GM12864 (cell line): Measurements from ENCODE around the gene STXBP5.

Experiments used
- DNase-seq: peaks from one replicate; pipeline ENCODE4 v3.0.0-alpha.2; 2011; ENCODE audit warnings: low read depth
- H3K4me3 ChIP-seq: 2 replicates; pipeline ENCODE4 v1.5.1; 2011; ENCODE audit warnings: mild to moderate bottlenecking, low read depth, low read length, control low read depth
- TF ChIP-seq, protein P1 (sequence below): IDR thresholded peaks from 2 replicates; pipeline ENCODE4 v1.5.1; 2011; ENCODE audit warnings: low read depth, mild to moderate bottlenecking, moderate library complexity, low read length, control low read depth, inconsistent platforms; ENCODE audit errors: missing control alignments

The STXBP5 gene

DNA sequence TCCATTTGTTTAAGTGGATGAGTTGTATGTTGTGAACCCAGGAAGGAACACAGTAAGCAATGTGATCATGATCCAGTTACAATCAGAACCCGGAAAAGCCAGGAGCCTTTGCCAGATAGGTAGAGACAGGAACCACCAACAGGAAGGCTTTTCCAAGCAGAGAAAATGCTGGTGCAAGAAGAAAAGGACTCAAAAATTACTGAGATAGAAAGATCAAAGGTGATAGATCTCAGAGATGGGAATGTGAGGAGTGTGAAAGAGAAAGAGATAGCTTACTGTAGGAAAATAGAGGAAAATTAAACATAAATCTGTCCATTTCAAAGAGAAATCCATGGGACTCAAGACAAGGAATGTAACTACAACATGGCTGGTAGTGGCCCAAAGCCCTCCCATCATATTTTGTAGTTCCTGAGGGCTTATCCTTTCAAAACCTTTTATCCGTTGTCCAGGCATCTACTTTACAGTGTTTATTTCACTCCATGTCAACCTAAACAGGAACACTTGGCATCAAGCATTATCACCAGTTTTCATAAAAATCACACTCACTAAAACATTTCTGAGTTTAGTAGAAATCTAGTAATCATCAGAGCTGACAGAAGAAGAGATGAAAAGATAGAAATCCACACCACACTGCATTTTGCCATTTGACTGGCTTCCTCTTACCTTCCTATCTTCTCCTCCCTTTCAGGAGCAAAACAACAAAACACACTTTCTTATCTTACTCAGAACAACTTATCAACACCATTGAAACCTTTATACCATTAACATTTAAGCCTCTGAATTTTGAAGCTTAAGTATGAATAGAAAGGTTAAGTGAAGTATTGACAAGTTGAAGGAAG, 44.5 kb upstream of the STXBP5 start:
- TF ChIP-seq, protein P1, sequence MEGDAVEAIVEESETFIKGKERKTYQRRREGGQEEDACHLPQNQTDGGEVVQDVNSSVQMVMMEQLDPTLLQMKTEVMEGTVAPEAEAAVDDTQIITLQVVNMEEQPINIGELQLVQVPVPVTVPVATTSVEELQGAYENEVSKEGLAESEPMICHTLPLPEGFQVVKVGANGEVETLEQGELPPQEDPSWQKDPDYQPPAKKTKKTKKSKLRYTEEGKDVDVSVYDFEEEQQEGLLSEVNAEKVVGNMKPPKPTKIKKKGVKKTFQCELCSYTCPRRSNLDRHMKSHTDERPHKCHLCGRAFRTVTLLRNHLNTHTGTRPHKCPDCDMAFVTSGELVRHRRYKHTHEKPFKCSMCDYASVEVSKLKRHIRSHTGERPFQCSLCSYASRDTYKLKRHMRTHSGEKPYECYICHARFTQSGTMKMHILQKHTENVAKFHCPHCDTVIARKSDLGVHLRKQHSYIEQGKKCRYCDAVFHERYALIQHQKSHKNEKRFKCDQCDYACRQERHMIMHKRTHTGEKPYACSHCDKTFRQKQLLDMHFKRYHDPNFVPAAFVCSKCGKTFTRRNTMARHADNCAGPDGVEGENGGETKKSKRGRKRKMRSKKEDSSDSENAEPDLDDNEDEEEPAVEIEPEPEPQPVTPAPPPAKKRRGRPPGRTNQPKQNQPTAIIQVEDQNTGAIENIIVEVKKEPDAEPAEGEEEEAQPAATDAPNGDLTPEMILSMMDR: no peak
- DNase-seq: no peak
- H3K4me3 ChIP-seq: no peak overlapping the region

DNA sequence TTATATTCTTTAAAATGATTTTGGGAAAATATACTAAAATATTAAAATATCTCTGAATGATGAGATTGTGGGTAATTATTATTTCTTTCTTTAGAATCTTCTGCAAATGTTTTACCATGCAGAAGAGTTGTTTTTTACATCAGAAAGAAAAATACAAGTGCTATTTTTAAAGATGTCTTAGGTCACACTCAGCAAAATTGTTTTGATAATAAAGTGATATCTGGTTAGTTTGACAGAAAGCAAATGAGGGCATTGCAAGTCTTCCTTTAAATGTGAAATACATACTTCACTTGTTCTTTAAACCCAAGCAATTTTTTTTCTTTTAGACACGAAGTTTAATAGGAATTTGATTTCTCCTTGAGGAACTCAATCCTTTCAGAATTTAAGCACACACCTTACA, 43.6 kb upstream of the STXBP5 start:
- H3K4me3 ChIP-seq: no peak overlapping the region
- no peak for DNase-seq
- TF ChIP-seq, protein P1: no peak

DNA sequence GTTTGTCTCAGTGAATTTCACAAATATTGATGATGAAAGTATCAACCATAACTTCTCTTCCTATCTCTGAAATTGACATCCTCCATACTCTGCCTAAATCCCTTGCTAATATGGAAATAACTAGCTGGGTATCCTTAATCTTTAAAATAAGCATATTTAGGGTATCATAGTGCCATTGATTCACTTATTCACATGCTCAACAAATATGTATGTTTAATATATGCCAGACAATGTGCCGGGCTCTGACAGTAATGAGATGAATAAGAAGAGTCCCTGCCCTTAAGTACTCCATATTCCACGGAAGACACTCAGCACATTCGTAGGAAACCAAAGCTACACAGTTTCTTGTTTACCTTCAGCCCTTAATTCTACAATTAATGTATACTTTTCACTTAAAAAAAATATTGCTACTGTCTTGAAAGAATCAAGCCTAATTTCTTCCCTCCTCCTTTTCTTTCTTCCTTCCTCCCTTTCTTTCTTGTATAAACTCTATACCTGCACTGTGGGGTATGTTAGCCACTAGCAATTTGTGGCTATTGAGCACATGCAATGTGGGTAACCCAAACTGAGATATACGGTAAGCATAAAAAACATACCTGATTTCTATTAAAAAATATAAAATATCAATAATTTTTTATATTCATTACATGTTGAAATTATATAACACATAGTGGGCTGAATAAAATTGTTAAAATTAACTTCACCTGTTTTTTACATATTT, 42.8 kb upstream of the STXBP5 start:
- TF ChIP-seq, protein P1: no peak
- no peak overlapping the region for H3K4me3 ChIP-seq
- DNase-seq: no peak

DNA sequence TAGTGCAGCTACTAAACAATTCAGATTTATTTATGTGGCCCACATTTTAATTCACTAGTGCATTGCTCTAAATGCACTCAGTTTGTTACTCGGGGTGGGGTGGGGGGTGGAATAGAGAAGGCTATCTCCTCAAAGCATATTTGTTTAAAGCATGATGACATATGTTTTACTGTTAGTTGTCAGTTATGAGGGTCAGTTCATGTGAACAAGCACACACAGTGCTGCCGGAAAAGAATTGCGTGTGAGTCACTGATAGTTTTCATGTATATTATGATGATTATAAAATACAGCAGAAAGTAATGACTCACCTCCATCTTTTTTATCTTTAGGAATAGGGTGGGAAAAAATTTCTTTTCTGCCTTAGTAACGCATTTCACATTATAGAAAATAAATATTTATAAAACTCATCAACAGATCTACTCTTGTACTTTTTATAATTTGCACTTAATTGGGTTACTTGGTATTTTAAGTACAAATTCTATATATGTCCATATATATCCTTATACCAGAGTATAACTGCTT, 42.2 kb upstream of the STXBP5 start:
- no peak overlapping the region for H3K4me3 ChIP-seq
- TF ChIP-seq, protein P1: no peak
- no peak for DNase-seq

DNA sequence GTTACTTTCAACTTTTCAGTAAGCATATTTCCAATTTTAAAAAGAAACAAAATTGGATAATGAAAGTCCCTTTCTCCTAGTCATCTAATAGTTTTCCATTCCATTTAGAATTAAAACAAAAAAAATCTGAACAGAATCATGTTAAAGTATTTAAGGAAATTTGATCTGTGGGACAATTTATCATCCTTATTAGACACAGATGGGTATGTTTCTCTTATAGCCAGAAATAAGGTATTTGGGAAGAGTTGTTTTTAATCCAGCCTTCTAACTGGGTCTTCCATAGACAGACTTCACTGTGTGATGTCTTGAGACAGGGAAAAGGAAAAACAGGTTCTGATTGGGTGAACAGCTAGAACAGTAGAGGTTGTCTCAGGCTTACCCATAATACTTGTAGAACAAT, 39.5 kb upstream of the STXBP5 start:
- no peak for DNase-seq
- TF ChIP-seq, protein P1: no peak
- no peak overlapping the region for H3K4me3 ChIP-seq

DNA sequence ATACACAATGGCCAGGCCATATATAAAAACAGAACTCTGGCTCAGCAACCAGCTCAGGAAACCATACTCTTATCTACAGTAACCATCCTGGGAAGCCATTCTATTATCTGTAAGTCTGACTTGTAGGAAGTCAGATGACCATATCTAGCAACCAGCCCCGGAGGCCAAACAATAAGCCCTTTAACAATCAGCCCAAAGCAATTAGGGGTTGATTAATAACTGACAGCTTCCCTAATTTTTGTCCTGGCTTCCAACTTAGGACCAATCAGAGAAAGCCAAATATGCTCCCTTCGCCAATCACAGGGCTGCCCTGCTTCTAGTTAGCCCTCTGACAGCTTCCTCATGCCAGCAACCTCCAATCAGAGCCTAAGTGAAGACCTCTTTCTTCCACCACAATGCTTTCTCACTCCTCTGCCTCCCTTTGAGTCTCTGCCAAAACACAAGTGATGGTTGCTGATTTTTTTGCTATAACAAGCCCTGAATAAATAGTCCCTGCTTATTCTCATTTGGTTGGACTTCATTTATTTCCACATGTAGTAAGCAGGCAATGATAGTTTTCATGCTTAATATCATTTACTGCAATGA, 37.8 kb upstream of the STXBP5 start:
- no peak overlapping the region for H3K4me3 ChIP-seq
- TF ChIP-seq, protein P1: no peak
- no peak for DNase-seq
